GM23338 (cell line): ENCODE results near the gene SLC5A12. TPM values are rescaled to one million over a fixed set of nuclear protein-coding genes. Genes with fewer than 3 reads are reported as not detected.

Experiments used
- ATAC-seq: fragments of 200-7000 bp; cut with Tn5 transposase; 3 replicates; pipeline ENCODE4 v1.9.1; 2020
- DNase-seq: peaks from one replicate; pipeline ENCODE4 v3.0.0-alpha.2; 2015; ENCODE audit warnings: low spot score
- H2AFZ ChIP-seq: fragments of 200-600 bp; sonication (generic); 2 replicates; pipeline ENCODE4 v1.8.0; 2016; ENCODE audit warnings: antibody characterized with exemption, mild to moderate bottlenecking, moderate library complexity
- H3F3A ChIP-seq: fragments of 200-600 bp; sonication (generic); replicated peaks from 2 replicates; pipeline ENCODE4 v1.8.0; 2017; ENCODE audit warnings: antibody characterized with exemption, mixed run types, low read depth
- H3K27ac ChIP-seq: fragments of 200-600 bp; sonication (generic); 2 replicates; pipeline ENCODE4 v1.6.1; 2016; ENCODE audit warnings: low read depth
- H3K27me3 ChIP-seq: fragments of 200-600 bp; sonication (generic); 2 replicates; pipeline ENCODE4 v1.8.0; 2016; ENCODE audit warnings: mild to moderate bottlenecking, mixed run types, moderate library complexity; ENCODE audit not compliant: insufficient read depth
- H3K36me3 ChIP-seq: fragments of 200-600 bp; sonication (generic); 2 replicates; pipeline ENCODE4 v1.8.0; 2016; ENCODE audit warnings: mild to moderate bottlenecking; ENCODE audit not compliant: insufficient read depth
- H3K4me1 ChIP-seq: fragments of 200-600 bp; sonication (generic); 2 replicates; pipeline ENCODE4 v1.8.0; 2016; ENCODE audit warnings: mild to moderate bottlenecking, moderate library complexity; ENCODE audit not compliant: insufficient read depth
- H3K4me2 ChIP-seq: fragments of 200-600 bp; sonication (generic); 2 replicates; pipeline ENCODE4 v1.7.1; 2017; ENCODE audit warnings: mixed run types
- H3K4me3 ChIP-seq: fragments of 200-600 bp; sonication (generic); 2 replicates; pipeline ENCODE4 v1.6.1; 2016; ENCODE audit warnings: mixed run types
- H3K79me2 ChIP-seq: fragments of 200-600 bp; sonication (generic); replicated peaks from 2 replicates; pipeline ENCODE4 v1.8.0; 2017; ENCODE audit warnings: mild to moderate bottlenecking; ENCODE audit not compliant: insufficient read depth
- H3K9me2 ChIP-seq: fragments of 200-600 bp; sonication (generic); 2 replicates; pipeline ENCODE4 v1.8.0; 2017; ENCODE audit not compliant: insufficient read depth
- H4K20me1 ChIP-seq: fragments of 200-600 bp; sonication (generic); replicated peaks from 2 replicates; pipeline ENCODE4 v1.8.0; 2017; ENCODE audit warnings: mild to moderate bottlenecking; ENCODE audit not compliant: insufficient read depth
- H3K27ac Mint-ChIP-seq: 2 replicates; pipeline ENCODE4 v1.8.0; 2020; ENCODE audit warnings: inconsistent platforms, mild to moderate bottlenecking, moderate library complexity, mixed read lengths
- H3K27me3 Mint-ChIP-seq: 3 replicates; pipeline ENCODE4 v1.8.0; 2022; ENCODE audit warnings: low read depth, mild to moderate bottlenecking, moderate library complexity, mixed read lengths, inconsistent platforms; ENCODE audit not compliant: insufficient read depth, poor library complexity
- H3K36me3 Mint-ChIP-seq: 3 replicates; pipeline ENCODE4 v1.8.0; 2021; ENCODE audit warnings: low read depth, mild to moderate bottlenecking, inconsistent platforms, moderate library complexity, mixed read lengths
- H3K4me1 Mint-ChIP-seq: 3 replicates; pipeline ENCODE4 v1.8.0; 2020; ENCODE audit warnings: mild to moderate bottlenecking, inconsistent platforms, mixed read lengths
- H3K4me3 Mint-ChIP-seq: 3 replicates; pipeline ENCODE4 v1.8.0; 2021; ENCODE audit warnings: moderate library complexity, mild to moderate bottlenecking, inconsistent platforms, mixed read lengths
- H3K9me3 Mint-ChIP-seq: 3 replicates; pipeline ENCODE4 v1.8.0; 2020; ENCODE audit warnings: moderate library complexity, mild to moderate bottlenecking, inconsistent platforms, mixed read lengths
- CREB1 ChIP-seq: fragments of 250-450 bp; sonication (Bioruptor Pico); IDR thresholded peaks from 2 replicates; pipeline ENCODE4 v1.5.0; 2020; ENCODE audit warnings: low read depth, mild to moderate bottlenecking, moderate library complexity
- EZH2 ChIP-seq: fragments of 200-600 bp; sonication (generic); IDR thresholded peaks from one replicate; pipeline ENCODE4 v1.8.0; 2017; ENCODE audit warnings: antibody characterized with exemption, mild to moderate bottlenecking, low read depth; ENCODE audit not compliant: unreplicated experiment
- EZH2phosphoT487 ChIP-seq: fragments of 200-600 bp; sonication (generic); IDR thresholded peaks from one replicate; pipeline ENCODE4 v1.8.1; 2018; ENCODE audit warnings: antibody characterized with exemption; ENCODE audit not compliant: unreplicated experiment
- JUNB ChIP-seq: IDR thresholded peaks from one replicate; pipeline ENCODE4 v1.6.1; 2016; ENCODE audit warnings: antibody characterized with exemption; ENCODE audit not compliant: unreplicated experiment
- NANOG ChIP-seq: IDR thresholded peaks from 2 replicates; pipeline ENCODE4 v1.6.1; 2016; ENCODE audit warnings: antibody characterized with exemption, borderline replicate concordance
- POLR2AphosphoS5 ChIP-seq: IDR thresholded peaks from 2 replicates; pipeline ENCODE4 v1.6.1; 2016; ENCODE audit warnings: antibody characterized with exemption, low read depth
- STAT1 ChIP-seq: IDR thresholded peaks from one replicate; pipeline ENCODE4 v1.6.1; 2016; ENCODE audit warnings: antibody characterized with exemption; ENCODE audit not compliant: unreplicated experiment
- ZNF114 ChIP-seq: fragments of 250-450 bp; sonication (Bioruptor Pico); IDR thresholded peaks from 2 replicates; pipeline ENCODE4 v1.5.0; 2020; ENCODE audit warnings: mild to moderate bottlenecking, moderate library complexity
- ZNF331 ChIP-seq: fragments of 250-450 bp; sonication (Bioruptor Pico); IDR thresholded peaks from 2 replicates; pipeline ENCODE4 v1.5.0; 2020; ENCODE audit warnings: low read depth, mild to moderate bottlenecking, moderate library complexity
- polyA plus RNA-seq: library from polyadenylated mRNA; unstranded; fragments of >200 nt; fragmentation: Nextera tagmentation; extraction: Ambion mirVana; gene quantifications from 2 replicates; pipeline ENCODE4 v1.2.1, GENCODE V29; 2016
- total RNA-seq: library from RNA; depleted of rRNA; stranded (reverse); fragments of >200 nt; shearing (Covaris generic); gene quantifications from 2 replicates; pipeline ENCODE4 v1.2.3, GENCODE V29; 2014
- TF ChIP-seq, protein P1 (sequence below): fragments of 250-450 bp; sonication (Bioruptor Pico); IDR thresholded peaks from 2 replicates; pipeline ENCODE4 v1.5.0; 2020; ENCODE audit warnings: mild to moderate bottlenecking, moderate library complexity
- TF ChIP-seq, protein P2 (sequence below): IDR thresholded peaks from 2 replicates; pipeline ENCODE4 v1.6.1; 2016; ENCODE audit warnings: antibody characterized with exemption

The SLC5A12 gene
- total and polyA plus RNA-seq, 2 experiments from 2014 or later, result 0.60 to 1.4 TPM

DNA sequence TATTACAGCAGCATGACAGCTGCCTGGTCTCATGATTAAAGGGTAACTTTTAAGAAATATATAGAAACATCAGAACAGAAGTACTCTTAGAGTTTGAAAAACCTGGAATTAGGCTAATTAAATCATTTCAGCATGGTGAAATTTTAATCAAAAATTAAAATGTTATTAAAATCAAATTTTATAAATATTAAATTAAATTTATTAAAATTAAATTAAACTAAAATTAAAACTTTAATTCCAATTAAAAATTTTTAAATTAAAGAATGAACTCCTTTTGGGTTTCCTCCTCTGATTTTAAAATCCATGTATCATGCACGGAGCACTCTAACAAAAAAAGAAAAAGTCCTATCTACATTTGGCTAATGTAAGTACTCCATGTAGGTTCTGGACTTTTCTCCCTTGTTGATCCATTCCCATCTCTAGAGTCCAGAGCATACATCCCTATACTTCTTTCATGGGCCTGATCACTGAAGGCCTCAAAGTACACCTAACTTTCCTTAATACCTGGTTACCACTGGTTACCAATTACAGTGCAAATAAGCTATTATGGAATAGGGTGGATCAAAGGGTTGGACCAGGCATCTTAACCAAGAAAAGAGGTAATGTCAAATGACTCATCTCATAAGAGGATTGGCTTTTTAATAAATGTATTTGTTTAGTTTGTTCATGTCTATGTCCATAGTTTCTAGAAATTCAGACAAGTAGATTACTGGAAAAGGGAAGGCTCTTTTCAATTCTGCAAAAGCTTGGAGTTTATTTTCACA lies 101.4 kb downstream of the SLC5A12 start:
- Mint-ChIP-seq H3K36me3 (no peaks in the 10 kb centered on the region), H3K27ac (no peak overlapping the region), H3K4me1 (peaks cover 11% of the 10 kb centered on the region), H3K4me3 (no peak overlapping the region), H3K27me3 (no peaks in the 10 kb centered on the region), H3K9me3 (no peaks in the 10 kb centered on the region)
- no peak for DNase-seq
- Histone ChIP-seq H3K27ac (no peak overlapping the region), H3K4me1 (0 out of 2 replicates have a peak, but pooled peaks cover 4% of the 10 kb centered on the region), H3K27me3 (no peaks in the 10 kb centered on the region), H4K20me1 (no peaks in the 10 kb centered on the region), H3K36me3 (no peaks in the 10 kb centered on the region), H3K4me2 (no peak overlapping the region), H3K9me2 (no peaks in the 10 kb centered on the region), H2AFZ (no peak overlapping the region), H3K4me3 (no peak overlapping the region), H3K79me2 (no peaks in the 10 kb centered on the region), H3F3A (no peaks in the 10 kb centered on the region)
- no peak for TF ChIP-seq EZH2phosphoT487
- no peak for TF ChIP-seq STAT1
- TF ChIP-seq EZH2, result no peak
- no peak for TF ChIP-seq CREB1 (CRISPR knock-in tag)
- ATAC-seq, result no peak

- Histone ChIP-seq H3K27me3 (no peaks in the 10 kb centered on the region), H3K4me1 (0 out of 2 replicates have a peak, but pooled peaks cover 4% of the 10 kb centered on the region), H3K79me2 (no peaks in the 10 kb centered on the region), H3K4me3 (no peak overlapping the region), H4K20me1 (no peaks in the 10 kb centered on the region), H2AFZ (peak overlapping the region; percentile 48), H3K4me2 (peak overlapping the region; percentile 7; the same call in 1 of the 2 replicates), H3K27ac (no peak overlapping the region), H3K36me3 (no peaks in the 10 kb centered on the region), H3K9me2 (no peaks in the 10 kb centered on the region), H3F3A (no peaks in the 10 kb centered on the region)
- Mint-ChIP-seq H3K36me3 (no peaks in the 10 kb centered on the region), H3K9me3 (no peaks in the 10 kb centered on the region), H3K27me3 (peaks cover 2% of the 10 kb centered on the region), H3K4me1 (peaks cover 11% of the 10 kb centered on the region), H3K4me3 (no peak overlapping the region), H3K27ac (peak overlapping the region; percentile 32)
- DNase-seq, result no peak
- no peak for ATAC-seq
- no peak for TF ChIP-seq NANOG
- no peak for TF ChIP-seq CREB1 (CRISPR knock-in tag)
- TF ChIP-seq EZH2phosphoT487, result no peak
- TF ChIP-seq, protein P1, sequence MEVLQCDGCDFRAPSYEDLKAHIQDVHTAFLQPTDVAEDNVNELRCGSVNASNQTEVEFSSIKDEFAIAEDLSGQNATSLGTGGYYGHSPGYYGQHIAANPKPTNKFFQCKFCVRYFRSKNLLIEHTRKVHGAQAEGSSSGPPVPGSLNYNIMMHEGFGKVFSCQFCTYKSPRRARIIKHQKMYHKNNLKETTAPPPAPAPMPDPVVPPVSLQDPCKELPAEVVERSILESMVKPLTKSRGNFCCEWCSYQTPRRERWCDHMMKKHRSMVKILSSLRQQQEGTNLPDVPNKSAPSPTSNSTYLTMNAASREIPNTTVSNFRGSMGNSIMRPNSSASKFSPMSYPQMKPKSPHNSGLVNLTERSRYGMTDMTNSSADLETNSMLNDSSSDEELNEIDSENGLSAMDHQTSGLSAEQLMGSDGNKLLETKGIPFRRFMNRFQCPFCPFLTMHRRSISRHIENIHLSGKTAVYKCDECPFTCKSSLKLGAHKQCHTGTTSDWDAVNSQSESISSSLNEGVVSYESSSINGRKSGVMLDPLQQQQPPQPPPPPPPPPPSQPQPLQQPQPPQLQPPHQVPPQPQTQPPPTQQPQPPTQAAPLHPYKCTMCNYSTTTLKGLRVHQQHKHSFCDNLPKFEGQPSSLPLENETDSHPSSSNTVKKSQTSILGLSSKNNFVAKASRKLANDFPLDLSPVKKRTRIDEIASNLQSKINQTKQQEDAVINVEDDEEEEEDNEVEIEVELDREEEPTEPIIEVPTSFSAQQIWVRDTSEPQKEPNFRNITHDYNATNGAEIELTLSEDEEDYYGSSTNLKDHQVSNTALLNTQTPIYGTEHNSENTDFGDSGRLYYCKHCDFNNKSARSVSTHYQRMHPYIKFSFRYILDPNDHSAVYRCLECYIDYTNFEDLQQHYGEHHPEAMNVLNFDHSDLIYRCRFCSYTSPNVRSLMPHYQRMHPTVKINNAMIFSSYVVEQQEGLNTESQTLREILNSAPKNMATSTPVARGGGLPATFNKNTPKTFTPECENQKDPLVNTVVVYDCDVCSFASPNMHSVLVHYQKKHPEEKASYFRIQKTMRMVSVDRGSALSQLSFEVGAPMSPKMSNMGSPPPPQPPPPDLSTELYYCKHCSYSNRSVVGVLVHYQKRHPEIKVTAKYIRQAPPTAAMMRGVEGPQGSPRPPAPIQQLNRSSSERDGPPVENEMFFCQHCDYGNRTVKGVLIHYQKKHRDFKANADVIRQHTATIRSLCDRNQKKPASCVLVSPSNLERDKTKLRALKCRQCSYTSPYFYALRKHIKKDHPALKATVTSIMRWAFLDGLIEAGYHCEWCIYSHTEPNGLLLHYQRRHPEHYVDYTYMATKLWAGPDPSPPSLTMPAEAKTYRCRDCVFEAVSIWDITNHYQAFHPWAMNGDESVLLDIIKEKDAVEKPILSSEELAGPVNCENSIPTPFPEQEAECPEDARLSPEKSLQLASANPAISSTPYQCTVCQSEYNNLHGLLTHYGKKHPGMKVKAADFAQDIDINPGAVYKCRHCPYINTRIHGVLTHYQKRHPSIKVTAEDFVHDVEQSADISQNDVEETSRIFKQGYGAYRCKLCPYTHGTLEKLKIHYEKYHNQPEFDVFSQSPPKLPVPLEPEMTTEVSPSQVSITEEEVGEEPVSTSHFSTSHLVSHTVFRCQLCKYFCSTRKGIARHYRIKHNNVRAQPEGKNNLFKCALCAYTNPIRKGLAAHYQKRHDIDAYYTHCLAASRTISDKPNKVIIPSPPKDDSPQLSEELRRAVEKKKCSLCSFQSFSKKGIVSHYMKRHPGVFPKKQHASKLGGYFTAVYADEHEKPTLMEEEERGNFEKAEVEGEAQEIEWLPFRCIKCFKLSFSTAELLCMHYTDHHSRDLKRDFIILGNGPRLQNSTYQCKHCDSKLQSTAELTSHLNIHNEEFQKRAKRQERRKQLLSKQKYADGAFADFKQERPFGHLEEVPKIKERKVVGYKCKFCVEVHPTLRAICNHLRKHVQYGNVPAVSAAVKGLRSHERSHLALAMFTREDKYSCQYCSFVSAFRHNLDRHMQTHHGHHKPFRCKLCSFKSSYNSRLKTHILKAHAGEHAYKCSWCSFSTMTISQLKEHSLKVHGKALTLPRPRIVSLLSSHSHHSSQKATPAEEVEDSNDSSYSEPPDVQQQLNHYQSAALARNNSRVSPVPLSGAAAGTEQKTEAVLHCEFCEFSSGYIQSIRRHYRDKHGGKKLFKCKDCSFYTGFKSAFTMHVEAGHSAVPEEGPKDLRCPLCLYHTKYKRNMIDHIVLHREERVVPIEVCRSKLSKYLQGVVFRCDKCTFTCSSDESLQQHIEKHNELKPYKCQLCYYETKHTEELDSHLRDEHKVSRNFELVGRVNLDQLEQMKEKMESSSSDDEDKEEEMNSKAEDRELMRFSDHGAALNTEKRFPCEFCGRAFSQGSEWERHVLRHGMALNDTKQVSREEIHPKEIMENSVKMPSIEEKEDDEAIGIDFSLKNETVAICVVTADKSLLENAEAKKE, result no peak
- TF ChIP-seq ZNF114 (CRISPR knock-in tag), result no peak
- TF ChIP-seq EZH2, result no peak
- TF ChIP-seq POLR2AphosphoS5, result no peak
- TF ChIP-seq JUNB, result no peak
- TF ChIP-seq, protein P2, sequence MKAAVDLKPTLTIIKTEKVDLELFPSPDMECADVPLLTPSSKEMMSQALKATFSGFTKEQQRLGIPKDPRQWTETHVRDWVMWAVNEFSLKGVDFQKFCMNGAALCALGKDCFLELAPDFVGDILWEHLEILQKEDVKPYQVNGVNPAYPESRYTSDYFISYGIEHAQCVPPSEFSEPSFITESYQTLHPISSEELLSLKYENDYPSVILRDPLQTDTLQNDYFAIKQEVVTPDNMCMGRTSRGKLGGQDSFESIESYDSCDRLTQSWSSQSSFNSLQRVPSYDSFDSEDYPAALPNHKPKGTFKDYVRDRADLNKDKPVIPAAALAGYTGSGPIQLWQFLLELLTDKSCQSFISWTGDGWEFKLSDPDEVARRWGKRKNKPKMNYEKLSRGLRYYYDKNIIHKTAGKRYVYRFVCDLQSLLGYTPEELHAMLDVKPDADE, result no peak
- TF ChIP-seq ZNF331 (CRISPR knock-in tag), result no peak
Observed at GRCh38 chr11:26618441-26618840, 103.4 kb downstream of the SLC5A12 start.
